ENCODE measurements around the gene RCOR3.

Gene RCOR3

GRCh38 chr1:211287218-211287617 is 28.1 kb downstream of the RCOR3 start:
- no peak for DNase-seq (ENCODE audit: low spot score)
- no peak for TF ChIP-seq CTCF (IDR thresholded peaks at IDR 0.05; ENCODE audit: extremely low read depth, insufficient read depth, missing control alignments)
- in situ Hi-C loops (cut with MboI; ENCODE audit: low pct_unique_long_range_greater_than_20kb, low sequenced_read_pairs, unreplicated experiment): no loop called here

GRCh38 chr1:211292411-211292810 is 33.2 kb downstream of the RCOR3 start:
- TF ChIP-seq CTCF (IDR thresholded peaks at IDR 0.05; ENCODE audit: extremely low read depth, insufficient read depth, missing control alignments): no peak
- no peak for DNase-seq (ENCODE audit: low spot score)
- in situ Hi-C loops (cut with MboI; ENCODE audit: low pct_unique_long_range_greater_than_20kb, low sequenced_read_pairs, unreplicated experiment): no loop called here

GRCh38 chr1:211296396-211296795 is 37.2 kb downstream of the RCOR3 start:
- in situ Hi-C loops (cut with MboI; ENCODE audit: low pct_unique_long_range_greater_than_20kb, low sequenced_read_pairs, unreplicated experiment): no loop called here
- DNase-seq (ENCODE audit: low spot score): no peak
- no peak for TF ChIP-seq CTCF (IDR thresholded peaks at IDR 0.05; ENCODE audit: extremely low read depth, insufficient read depth, missing control alignments)

- TF ChIP-seq CTCF (IDR thresholded peaks at IDR 0.05; ENCODE audit: extremely low read depth, insufficient read depth, missing control alignments): no peak
- peak; percentile 61 for DNase-seq (ENCODE audit: low spot score)
- in situ Hi-C loops (cut with MboI; ENCODE audit: low pct_unique_long_range_greater_than_20kb, low sequenced_read_pairs, unreplicated experiment): no loop called here
Observed at GRCh38 chr1:211305044-211305443, 45.9 kb downstream of the RCOR3 start.

GRCh38 chr1:211309617-211310016 is 50.5 kb downstream of the RCOR3 start:
- no peak for TF ChIP-seq CTCF (IDR thresholded peaks at IDR 0.05; ENCODE audit: extremely low read depth, insufficient read depth, missing control alignments)
- DNase-seq (ENCODE audit: low spot score): no peak
- in situ Hi-C loops (cut with MboI; ENCODE audit: low pct_unique_long_range_greater_than_20kb, low sequenced_read_pairs, unreplicated experiment): no loop called here

- DNase-seq (ENCODE audit: low spot score): no peak
- in situ Hi-C loops (cut with MboI; ENCODE audit: low pct_unique_long_range_greater_than_20kb, low sequenced_read_pairs, unreplicated experiment): no loop called here
- no peak for TF ChIP-seq CTCF (IDR thresholded peaks at IDR 0.05; ENCODE audit: extremely low read depth, insufficient read depth, missing control alignments)
Observed at GRCh38 chr1:211313392-211313791, 54.2 kb downstream of the RCOR3 start.
